Stimulated activated naive CD8-positive, alpha-beta T cell treated with anti-CD3 and anti-CD28 coated beads, Interleukin-15, amount 100 ng/mL, for 72 hours (primary cell): ENCODE measurements around the gene ZNF516.

Experiments used
- ATAC-seq: fragments of 150-1000 bp; cut with Tn5 transposase; 2 replicates; pipeline ENCODE4 v1.10.0; 2021; ENCODE audit warnings: mild to moderate bottlenecking, moderate library complexity
- DNase-seq, 2 donors: peaks; one replicate each; pipeline ENCODE4 v3.0.0; 2021 to 2022
- H3K27ac Mint-ChIP-seq, 2 donors: one replicate each; pipeline ENCODE4 v1.8.0; 2022; ENCODE audit warnings: mild to moderate bottlenecking in 2 of 2, mixed read lengths in 2 of 2, moderate library complexity in 2 of 2
- H3K27me3 Mint-ChIP-seq: one replicate; pipeline ENCODE4 v1.8.0; 2022; ENCODE audit warnings: mixed read lengths
- H3K4me1 Mint-ChIP-seq: one replicate; pipeline ENCODE4 v1.8.0; 2022; ENCODE audit warnings: mild to moderate bottlenecking, mixed read lengths
- H3K4me3 Mint-ChIP-seq, 2 donors: one replicate each; pipeline ENCODE4 v1.8.0; 2022; ENCODE audit warnings: mild to moderate bottlenecking in 2 of 2, mixed read lengths in 2 of 2, moderate library complexity in 1 of 2
- H3K9me3 Mint-ChIP-seq, 2 donors: one replicate each; pipeline ENCODE4 v1.8.0; 2022; ENCODE audit warnings: mixed read lengths in 2 of 2

The ZNF516 gene

GRCh38 chr18:76521417-76522121 lies 26.5 kb upstream of the ZNF516 start:
- no peak overlapping the region for H3K4me3 Mint-ChIP-seq
- H3K27me3 Mint-ChIP-seq = peaks cover 50% of the 10 kb centered on the region
- H3K4me1 Mint-ChIP-seq = peaks cover 23% of the 10 kb centered on the region
- no peak overlapping the region for H3K27ac Mint-ChIP-seq
- no peaks in the 10 kb centered on the region for H3K9me3 Mint-ChIP-seq
- no peak for DNase-seq
- no peak for ATAC-seq

GRCh38 chr18:76518860-76519538 lies 24.0 kb upstream of the ZNF516 start:
- Mint-ChIP-seq H3K27me3 (peaks cover 45% of the 10 kb centered on the region), H3K27ac (no peak overlapping the region), H3K9me3 (no peaks in the 10 kb centered on the region), H3K4me3 (peak overlapping the region; percentile 71 to 74), H3K4me1 (peaks cover 17% of the 10 kb centered on the region)
- ATAC-seq (no peak), DNase-seq (no peak)

- DNase-seq (no peak), ATAC-seq (no peak)
- H3K27ac Mint-ChIP-seq = no peak overlapping the region
- H3K27me3 Mint-ChIP-seq = peaks cover 45% of the 10 kb centered on the region
- no peaks in the 10 kb centered on the region for H3K9me3 Mint-ChIP-seq
- H3K4me3 Mint-ChIP-seq = peak overlapping the region; percentile 71 to 74
- H3K4me1 Mint-ChIP-seq = peaks cover 17% of the 10 kb centered on the region
Observed at GRCh38 chr18:76518123-76518859, 23.2 kb upstream of the ZNF516 start.

- Mint-ChIP-seq H3K9me3 (no peaks in the 10 kb centered on the region), H3K27me3 (peaks cover 35% of the 10 kb centered on the region), H3K4me3 (no peak overlapping the region), H3K27ac (no peak overlapping the region), H3K4me1 (peaks cover 17% of the 10 kb centered on the region)
- ATAC-seq (no peak), DNase-seq (no peak)
Observed at GRCh38 chr18:76515576-76515975, 20.5 kb upstream of the ZNF516 start.

GRCh38 chr18:76514573-76514972 lies 19.5 kb upstream of the ZNF516 start:
- H3K27me3 Mint-ChIP-seq = peaks cover 42% of the 10 kb centered on the region
- peaks cover 17% of the 10 kb centered on the region for H3K4me1 Mint-ChIP-seq
- DNase-seq (no peak), ATAC-seq (no peak)
- H3K9me3 Mint-ChIP-seq = no peaks in the 10 kb centered on the region
- no peak overlapping the region for H3K27ac Mint-ChIP-seq
- no peak overlapping the region for H3K4me3 Mint-ChIP-seq

GRCh38 chr18:76507830-76508385 lies 12.9 kb upstream of the ZNF516 start:
- Mint-ChIP-seq H3K4me1 (no peaks in the 10 kb centered on the region), H3K9me3 (no peaks in the 10 kb centered on the region), H3K4me3 (no peak overlapping the region), H3K27me3 (peaks cover 8% of the 10 kb centered on the region), H3K27ac (no peak overlapping the region)
- ATAC-seq (no peak), DNase-seq (no peak)

- DNase-seq (no peak), ATAC-seq (no peak)
- H3K9me3 Mint-ChIP-seq = no peaks in the 10 kb centered on the region
- no peaks in the 10 kb centered on the region for H3K4me1 Mint-ChIP-seq
- peaks cover 8% of the 10 kb centered on the region for H3K27me3 Mint-ChIP-seq
- no peak overlapping the region for H3K27ac Mint-ChIP-seq
- H3K4me3 Mint-ChIP-seq = no peak overlapping the region
Observed at GRCh38 chr18:76506974-76507764, 12.1 kb upstream of the ZNF516 start.

GRCh38 chr18:76506395-76506794 lies 11.4 kb upstream of the ZNF516 start:
- Mint-ChIP-seq H3K4me3 (no peak overlapping the region), H3K27ac (no peak overlapping the region), H3K27me3 (peaks cover 8% of the 10 kb centered on the region), H3K4me1 (no peaks in the 10 kb centered on the region), H3K9me3 (no peaks in the 10 kb centered on the region)
- no peak for DNase-seq
- ATAC-seq = no peak

- ATAC-seq (no peak), DNase-seq (no peak)
- Mint-ChIP-seq H3K9me3 (no peaks in the 10 kb centered on the region), H3K4me1 (no peaks in the 10 kb centered on the region), H3K27me3 (peaks cover 8% of the 10 kb centered on the region), H3K4me3 (no peak overlapping the region), H3K27ac (no peak overlapping the region)
Observed at GRCh38 chr18:76505614-76506013, 10.6 kb upstream of the ZNF516 start.

GRCh38 chr18:76504749-76505148 lies 9.7 kb upstream of the ZNF516 start:
- H3K27ac Mint-ChIP-seq = no peak overlapping the region

GRCh38 chr18:76503649-76504386 lies 8.8 kb upstream of the ZNF516 start:
- Mint-ChIP-seq H3K4me1 (no peaks in the 10 kb centered on the region), H3K4me3 (no peak overlapping the region), H3K9me3 (no peaks in the 10 kb centered on the region), H3K27ac (no peak overlapping the region), H3K27me3 (no peaks in the 10 kb centered on the region)
- DNase-seq = no peak
- ATAC-seq = no peak

More at GRCh38 chr18:76504749-76505148, 9.7 kb upstream of the ZNF516 start:
- Mint-ChIP-seq H3K27me3 (peaks cover 2% of the 10 kb centered on the region), H3K4me3 (no peak overlapping the region), H3K9me3 (no peaks in the 10 kb centered on the region), H3K4me1 (no peaks in the 10 kb centered on the region)
- DNase-seq (no peak), ATAC-seq (no peak)

- no peak for ATAC-seq
Observed at GRCh38 chr18:76502551-76502950, 7.5 kb upstream of the ZNF516 start.

GRCh38 chr18:76499637-76500340 lies 4.7 kb upstream of the ZNF516 start:
- H3K4me3 Mint-ChIP-seq = no peak overlapping the region
- no peak overlapping the region for H3K27ac Mint-ChIP-seq
- DNase-seq (no peak), ATAC-seq (no peak)
- H3K4me1 Mint-ChIP-seq = peaks cover 11% of the 10 kb centered on the region
- no peaks in the 10 kb centered on the region for H3K9me3 Mint-ChIP-seq
- peaks cover 19% of the 10 kb centered on the region for H3K27me3 Mint-ChIP-seq

More at GRCh38 chr18:76502551-76502950, 7.5 kb upstream of the ZNF516 start:
- Mint-ChIP-seq H3K4me3 (no peak overlapping the region), H3K4me1 (no peaks in the 10 kb centered on the region), H3K27me3 (peaks cover 4% of the 10 kb centered on the region), H3K9me3 (no peaks in the 10 kb centered on the region), H3K27ac (no peak overlapping the region)
- DNase-seq = no peak

- H3K27ac Mint-ChIP-seq = no peak overlapping the region
- ATAC-seq (no peak), DNase-seq (no peak)
- no peaks in the 10 kb centered on the region for H3K9me3 Mint-ChIP-seq
- H3K4me1 Mint-ChIP-seq = peaks cover 11% of the 10 kb centered on the region
- H3K4me3 Mint-ChIP-seq = no peak overlapping the region
- H3K27me3 Mint-ChIP-seq = peaks cover 19% of the 10 kb centered on the region
Observed at GRCh38 chr18:76499021-76499420, 4.0 kb upstream of the ZNF516 start.
